Right ventricle myocardium inferior (tissue), 1 donor: Measurements from ENCODE around the gene GTSE1. TPM values are rescaled to one million over a fixed set of nuclear protein-coding genes. Genes with fewer than 3 reads are reported as not detected.
A peak's percentile ranks its signal among the peaks of the same experiment; 100 is the strongest.

Experiments used
- ATAC-seq: fragments of 200-7000 bp; cut with Tn5 transposase; one replicate; pipeline ENCODE4 v1.9.1; 2020; ENCODE audit warnings: mild to moderate bottlenecking, moderate library complexity
- DNase-seq: peaks from one replicate; pipeline ENCODE4 v3.0.0; 2021; ENCODE audit errors: missing footprints
- intact Hi-C: fragments of 100-400 bp; cut with DNase I; formaldehyde crosslinking; loops from one replicate; pipeline ENCODE4 v1.11.0; 2022
- total RNA-seq: library from RNA; stranded (reverse); fragmentation: NEBNext Ultra II Directional; extraction: Animal tissue kit (Norgen Biotek cat#: 25700); gene quantifications from one replicate; pipeline ENCODE4 v1.2.1, GENCODE V29; 2021
- donor health status: DM: no; HTN: yes; CAD: no; lungs with severe emphysema.

The GTSE1 gene
- total RNA-seq, 1 donor from 2014 or later: 0.92 TPM

- ATAC-seq (no peak), DNase-seq (no peak)
- intact Hi-C loops: no loop called here
Measured at GRCh38 chr22:46340676-46341075, 44.0 kb downstream of the GTSE1 start.

- intact Hi-C loops: no loop called here
- ATAC-seq (peak; percentile 86), DNase-seq (no peak)
Measured at GRCh38 chr22:46346680-46347405, 50.2 kb downstream of the GTSE1 start.

- ATAC-seq (no peak), DNase-seq (peak; percentile 34)
- intact Hi-C loops: no loop called here
Measured at GRCh38 chr22:46347646-46348045, 51.0 kb downstream of the GTSE1 start.

- intact Hi-C loops: no loop called here
- ATAC-seq (peak; percentile 32), DNase-seq (peak; percentile 51)
Measured at GRCh38 chr22:46348099-46348695, 51.5 kb downstream of the GTSE1 start.

GRCh38 chr22:46349238-46349637 is 52.6 kb downstream of the GTSE1 start:
- DNase-seq: peak; percentile 31
- ATAC-seq: no peak
- intact Hi-C loops: no loop called here

GRCh38 chr22:46349681-46350080 is 53.0 kb downstream of the GTSE1 start:
- DNase-seq: no peak
- ATAC-seq: no peak
- intact Hi-C loops: no loop called here

- DNase-seq: no peak
- ATAC-seq: no peak
- intact Hi-C loops: no loop called here
Measured at GRCh38 chr22:46350121-46350520, 53.5 kb downstream of the GTSE1 start.

- intact Hi-C loops: no loop called here
- DNase-seq: no peak
- ATAC-seq: no peak
Measured at GRCh38 chr22:46350646-46351045, 54.0 kb downstream of the GTSE1 start.

- peak; percentile 22 for DNase-seq
- intact Hi-C loops: no loop called here
- ATAC-seq: no peak
Measured at GRCh38 chr22:46351131-46351735, 54.6 kb downstream of the GTSE1 start.

GRCh38 chr22:46351767-46352166 is 55.1 kb downstream of the GTSE1 start:
- intact Hi-C loops: no loop called here
- DNase-seq (peak; percentile 42), ATAC-seq (no peak)

- intact Hi-C loops: no loop called here
- ATAC-seq (no peak), DNase-seq (no peak)
Measured at GRCh38 chr22:46352276-46352675, 55.6 kb downstream of the GTSE1 start.

- DNase-seq: peak; percentile 73
- ATAC-seq: peak; percentile 63
- intact Hi-C loops: no loop called here
Measured at GRCh38 chr22:46352691-46353386, 56.2 kb downstream of the GTSE1 start.

GRCh38 chr22:46353483-46354105 is 56.9 kb downstream of the GTSE1 start:
- ATAC-seq (peak; percentile 14), DNase-seq (peak; percentile 50)
- intact Hi-C loops: loop anchor here (1.0 kb wide), 1 partner anchor 37 kb away; no protein-coding TSS in a partner anchor

GRCh38 chr22:46354176-46354992 is 57.7 kb downstream of the GTSE1 start:
- peak; percentile 45 for DNase-seq
- no peak for ATAC-seq
- intact Hi-C loops: loop anchor here (1.0 kb wide), 1 partner anchor 36 kb away; no protein-coding TSS in a partner anchor

GRCh38 chr22:46354993-46355305 is 58.3 kb downstream of the GTSE1 start:
- intact Hi-C loops: loop anchor here (1.0 kb wide), 1 partner anchor 35 kb away; no protein-coding TSS in a partner anchor
- ATAC-seq (no peak), DNase-seq (peak; percentile 69)

- DNase-seq (peak; percentile 76), ATAC-seq (peak; percentile 43)
- intact Hi-C loops: no loop called here
Measured at GRCh38 chr22:46355369-46355995, 58.8 kb downstream of the GTSE1 start.

- intact Hi-C loops: no loop called here
- DNase-seq (peak; percentile 62), ATAC-seq (no peak)
Measured at GRCh38 chr22:46355996-46356471, 59.4 kb downstream of the GTSE1 start.
